ENCODE measurements around the gene TEDC1.

TEDC1 gene

DNA sequence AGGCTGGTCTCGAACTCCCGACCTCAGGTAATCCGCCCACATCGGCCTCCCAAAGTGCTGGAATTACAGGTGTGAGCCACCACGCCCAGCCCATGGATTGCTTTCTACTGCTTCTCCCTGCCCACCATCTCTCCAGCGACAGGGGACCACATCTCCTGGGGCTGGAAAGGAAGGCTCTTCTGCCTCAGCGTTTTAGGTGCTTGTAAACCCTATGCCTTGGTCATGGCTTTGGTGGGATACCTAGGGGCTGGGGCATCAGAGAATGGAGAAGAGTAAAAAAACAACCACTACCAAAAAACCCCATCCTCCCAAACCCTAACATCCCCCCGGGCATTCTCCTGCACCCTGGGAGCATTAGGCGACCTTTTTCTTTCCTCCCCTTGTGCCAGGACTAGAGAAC lies 34.3 kb downstream of the TEDC1 start:
- Histone ChIP-seq H3K9ac (ENCODE audit: low read depth, low read length) (no peak overlapping the region), H3K4me1 (ENCODE audit: insufficient read depth, low read length) (no peaks in the 10 kb centered on the region; the same call in 1 of the 2 replicates), H3K36me3 (ENCODE audit: insufficient read depth, low read length) (no peaks in the 10 kb centered on the region), H3K9me3 (ENCODE audit: control insufficient read depth, insufficient read depth, low read length) (no peaks in the 10 kb centered on the region)

DNA sequence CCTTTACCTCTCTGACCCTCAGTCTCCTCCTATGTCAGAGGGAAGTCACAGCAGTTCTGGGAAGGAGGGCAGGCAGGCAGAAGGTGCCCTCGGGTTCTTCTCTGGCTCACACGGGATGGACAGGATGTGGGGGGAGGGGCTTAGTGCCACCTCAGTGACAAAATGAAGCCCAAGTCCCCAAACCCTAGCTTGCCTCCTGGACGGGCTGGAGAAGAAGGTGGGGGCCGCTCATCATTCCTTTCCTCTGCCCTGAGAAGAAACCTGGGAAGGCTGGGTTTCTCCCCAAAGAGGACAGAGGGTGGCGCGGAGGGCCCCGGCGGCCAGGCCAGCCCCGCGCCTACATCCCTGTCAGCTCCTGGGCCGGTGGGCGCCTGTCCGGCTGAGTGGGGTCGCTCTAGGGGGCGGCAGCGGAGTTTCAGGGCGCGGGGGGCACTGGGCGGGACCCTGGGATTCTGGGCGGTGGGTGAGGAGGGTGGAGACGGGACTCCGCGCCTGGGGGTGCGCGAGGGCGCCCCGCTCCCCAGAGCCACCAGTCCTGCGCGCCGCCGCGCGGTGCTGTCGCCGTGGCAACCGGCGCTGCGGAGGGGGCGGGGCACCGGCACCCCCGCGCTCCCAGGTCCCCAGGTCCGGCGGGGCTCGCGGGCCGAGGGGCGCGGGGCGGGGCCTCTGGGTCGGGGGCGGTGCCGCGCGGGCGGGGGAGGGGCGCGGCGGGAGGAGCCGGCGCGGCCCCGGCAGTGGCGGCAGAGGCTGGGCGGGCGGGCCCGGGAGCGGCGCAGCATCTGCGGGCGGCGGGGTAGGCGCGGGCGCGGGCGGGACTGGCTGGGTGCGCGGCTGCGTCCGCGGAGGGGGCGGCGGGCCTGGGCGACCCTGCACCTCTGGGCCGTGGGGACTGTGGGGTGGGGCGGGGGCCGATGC lies 35.1 kb downstream of the TEDC1 start, which contains the start of gene TMEM121:
Gene TMEM121 (plus strand): TSS at position 723 of the 915 bp plus-strand sequence. CDS start 2,252 bp downstream, outside the sequence.
- Histone ChIP-seq H3K9ac (ENCODE audit: low read depth, low read length) (peak within 1 kb of the TSS; percentile 45; the same call in 1 of the 2 replicates), H3K36me3 (ENCODE audit: insufficient read depth, low read length) (no peaks in the 10 kb centered on the region), H3K9me3 (ENCODE audit: control insufficient read depth, insufficient read depth, low read length) (no peaks in the 10 kb centered on the region), H3K4me1 (ENCODE audit: insufficient read depth, low read length) (no peaks in the 10 kb centered on the region; the same call in 1 of the 2 replicates)

DNA sequence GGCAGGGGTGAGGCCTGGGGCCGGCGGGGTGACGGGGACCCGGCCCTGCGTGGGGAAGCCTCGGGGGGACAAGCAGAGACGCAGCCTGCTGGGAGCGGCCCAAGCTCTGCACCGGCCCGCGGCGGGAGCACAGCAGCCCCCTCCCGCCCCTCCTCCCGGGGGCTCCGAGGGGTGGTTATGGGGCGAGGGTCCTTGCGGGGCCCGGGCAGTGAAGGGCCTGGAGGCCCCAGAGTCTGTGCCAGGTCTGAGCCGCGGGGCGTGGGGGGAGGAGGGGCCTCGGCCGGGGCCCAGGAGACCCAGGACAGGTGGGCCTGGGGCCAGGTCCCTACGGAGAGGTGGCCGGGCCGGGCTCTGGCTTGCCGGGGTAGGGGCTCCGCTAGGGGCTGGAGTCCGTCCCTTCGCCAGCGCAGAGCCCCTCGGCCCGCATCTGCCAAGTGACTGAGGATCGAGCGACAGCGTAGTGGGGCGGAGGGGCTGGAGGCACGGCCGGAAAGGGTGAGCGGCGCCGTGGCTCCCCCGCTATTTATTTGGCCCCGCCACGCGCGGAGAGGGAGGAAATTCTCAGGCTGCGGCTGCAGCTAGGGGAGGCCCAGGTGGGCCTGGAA lies 35.8 kb downstream of the TEDC1 start:
- no peaks in the 10 kb centered on the region; the same call in 1 of the 2 replicates for H3K4me1 ChIP-seq (ENCODE audit: insufficient read depth, low read length)
- no peaks in the 10 kb centered on the region for H3K36me3 ChIP-seq (ENCODE audit: insufficient read depth, low read length)
- peak overlapping the region; percentile 45; the same call in 1 of the 2 replicates for H3K9ac ChIP-seq (ENCODE audit: low read depth, low read length)
- H3K9me3 ChIP-seq (ENCODE audit: control insufficient read depth, insufficient read depth, low read length): no peaks in the 10 kb centered on the region

DNA sequence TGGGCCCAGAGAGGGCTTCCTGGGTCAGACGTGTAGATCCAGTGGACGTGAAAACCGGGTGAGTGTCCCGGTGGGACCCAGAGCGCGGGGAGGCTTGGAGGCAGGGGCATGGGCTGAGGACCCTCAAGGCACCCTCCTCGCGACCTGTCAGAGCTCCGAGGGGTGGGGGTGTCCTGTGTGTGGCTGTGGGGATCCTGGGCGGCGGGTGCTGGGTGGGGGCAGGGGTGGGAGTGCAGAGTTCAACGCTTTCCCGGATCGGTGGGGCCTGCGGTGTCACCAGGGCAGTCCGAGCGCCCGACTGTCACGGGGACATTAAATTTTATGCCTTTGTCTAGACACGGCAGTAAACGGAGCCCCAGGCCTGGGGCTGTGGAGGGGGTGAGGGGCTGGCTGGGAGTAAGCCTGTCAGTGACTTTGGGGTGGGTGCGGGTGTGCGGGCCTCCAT lies 36.4 kb downstream of the TEDC1 start:
- Histone ChIP-seq H3K9me3 (ENCODE audit: control insufficient read depth, insufficient read depth, low read length) (no peaks in the 10 kb centered on the region), H3K9ac (ENCODE audit: low read depth, low read length) (peak overlapping the region; percentile 63; the same call in 1 of the 2 replicates), H3K36me3 (ENCODE audit: insufficient read depth, low read length) (no peaks in the 10 kb centered on the region), H3K4me1 (ENCODE audit: insufficient read depth, low read length) (no peaks in the 10 kb centered on the region; the same call in 1 of the 2 replicates)

DNA sequence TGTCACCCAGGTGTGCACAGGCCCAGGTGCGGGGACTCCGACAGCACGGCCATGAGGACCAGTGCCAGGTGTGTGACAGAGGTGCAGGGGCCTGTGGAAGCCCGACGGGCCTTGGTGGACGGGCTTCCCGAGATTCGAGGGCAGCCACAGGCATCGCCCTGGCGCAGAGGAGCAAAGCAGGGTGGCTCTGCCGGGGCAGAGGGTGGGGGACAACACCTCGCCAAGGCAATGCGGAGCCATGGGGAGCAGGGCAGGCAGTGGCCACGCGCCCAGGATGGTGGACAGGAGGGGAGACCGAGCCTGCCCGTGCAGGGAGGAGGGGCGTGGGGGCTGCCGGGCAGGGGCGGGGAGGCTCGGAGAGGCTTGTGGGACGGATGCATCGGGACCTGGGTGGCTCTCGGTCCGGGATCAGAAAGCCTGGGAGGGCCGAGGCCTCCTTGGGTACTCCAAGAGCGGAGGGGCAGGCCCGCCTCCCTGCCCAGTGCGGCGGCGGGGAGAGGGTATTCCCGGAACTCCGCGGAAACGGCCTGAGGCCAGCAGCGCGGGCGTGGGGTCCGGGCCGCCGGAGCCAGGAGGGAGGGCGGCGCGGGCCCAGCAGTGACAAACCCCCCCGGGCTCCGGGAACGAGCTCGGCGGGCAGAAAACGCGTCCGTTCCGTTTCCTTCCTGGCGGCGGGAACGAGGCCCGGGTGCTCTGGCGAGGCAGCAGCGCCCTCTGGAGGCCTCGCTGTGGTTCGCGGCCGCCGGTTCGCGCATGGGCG lies 37.0 kb downstream of the TEDC1 start:
- H3K9ac ChIP-seq (ENCODE audit: low read depth, low read length): peak overlapping the region; percentile 63; the same call in 1 of the 2 replicates
- H3K9me3 ChIP-seq (ENCODE audit: control insufficient read depth, insufficient read depth, low read length): no peaks in the 10 kb centered on the region
- H3K4me1 ChIP-seq (ENCODE audit: insufficient read depth, low read length): no peaks in the 10 kb centered on the region; the same call in 1 of the 2 replicates
- no peaks in the 10 kb centered on the region for H3K36me3 ChIP-seq (ENCODE audit: insufficient read depth, low read length)

DNA sequence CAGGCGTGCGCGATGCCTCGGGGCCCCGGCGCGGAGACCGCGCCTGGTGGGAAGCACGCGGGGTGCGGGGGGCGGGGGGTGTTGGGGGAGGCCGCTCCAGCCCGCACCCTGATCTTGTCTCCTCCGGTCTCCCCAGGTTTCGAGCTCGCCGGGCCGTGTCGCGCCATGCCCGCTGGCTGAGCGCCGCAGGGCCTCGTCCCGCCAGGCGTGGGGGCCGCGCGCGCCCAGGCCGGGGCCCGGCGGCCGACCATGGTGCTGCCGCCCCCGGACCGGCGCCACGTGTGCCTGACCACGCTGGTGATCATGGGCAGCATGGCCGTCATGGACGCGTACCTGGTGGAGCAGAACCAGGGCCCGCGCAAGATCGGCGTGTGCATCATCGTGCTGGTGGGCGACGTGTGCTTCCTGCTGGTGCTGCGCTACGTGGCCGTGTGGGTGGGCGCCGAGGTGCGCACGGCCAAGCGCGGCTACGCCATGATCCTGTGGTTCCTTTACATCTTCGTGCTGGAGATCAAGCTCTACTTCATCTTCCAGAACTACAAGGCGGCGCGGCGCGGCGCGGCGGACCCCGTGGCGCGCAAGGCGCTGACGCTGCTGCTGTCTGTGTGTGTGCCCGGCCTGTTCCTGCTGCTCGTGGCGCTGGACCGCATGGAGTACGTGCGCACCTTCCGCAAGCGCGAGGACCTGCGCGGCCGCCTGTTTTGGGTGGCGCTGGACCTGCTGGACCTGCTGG lies 37.7 kb downstream of the TEDC1 start:
- no peaks in the 10 kb centered on the region; the same call in 1 of the 2 replicates for H3K4me1 ChIP-seq (ENCODE audit: insufficient read depth, low read length)

DNA sequence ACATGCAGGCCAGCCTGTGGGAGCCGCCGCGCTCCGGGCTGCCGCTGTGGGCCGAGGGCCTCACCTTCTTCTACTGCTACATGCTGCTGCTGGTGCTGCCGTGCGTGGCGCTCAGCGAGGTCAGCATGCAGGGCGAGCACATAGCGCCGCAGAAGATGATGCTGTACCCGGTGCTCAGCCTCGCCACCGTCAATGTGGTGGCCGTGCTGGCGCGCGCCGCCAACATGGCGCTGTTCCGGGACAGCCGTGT lies 38.2 kb downstream of the TEDC1 start:
- no peak overlapping the region for H3K9ac ChIP-seq (ENCODE audit: low read depth, low read length)
- no peaks in the 10 kb centered on the region; the same call in 1 of the 2 replicates for H3K4me1 ChIP-seq (ENCODE audit: insufficient read depth, low read length)
- H3K36me3 ChIP-seq (ENCODE audit: insufficient read depth, low read length): no peaks in the 10 kb centered on the region
- no peaks in the 10 kb centered on the region for H3K9me3 ChIP-seq (ENCODE audit: control insufficient read depth, insufficient read depth, low read length)

More for the DNA sequence above, 37.7 kb downstream of the TEDC1 start:
- Histone ChIP-seq H3K36me3 (ENCODE audit: insufficient read depth, low read length) (no peaks in the 10 kb centered on the region), H3K9ac (ENCODE audit: low read depth, low read length) (no peak overlapping the region; the same call in 1 of the 2 replicates), H3K9me3 (ENCODE audit: control insufficient read depth, insufficient read depth, low read length) (no peaks in the 10 kb centered on the region)

DNA sequence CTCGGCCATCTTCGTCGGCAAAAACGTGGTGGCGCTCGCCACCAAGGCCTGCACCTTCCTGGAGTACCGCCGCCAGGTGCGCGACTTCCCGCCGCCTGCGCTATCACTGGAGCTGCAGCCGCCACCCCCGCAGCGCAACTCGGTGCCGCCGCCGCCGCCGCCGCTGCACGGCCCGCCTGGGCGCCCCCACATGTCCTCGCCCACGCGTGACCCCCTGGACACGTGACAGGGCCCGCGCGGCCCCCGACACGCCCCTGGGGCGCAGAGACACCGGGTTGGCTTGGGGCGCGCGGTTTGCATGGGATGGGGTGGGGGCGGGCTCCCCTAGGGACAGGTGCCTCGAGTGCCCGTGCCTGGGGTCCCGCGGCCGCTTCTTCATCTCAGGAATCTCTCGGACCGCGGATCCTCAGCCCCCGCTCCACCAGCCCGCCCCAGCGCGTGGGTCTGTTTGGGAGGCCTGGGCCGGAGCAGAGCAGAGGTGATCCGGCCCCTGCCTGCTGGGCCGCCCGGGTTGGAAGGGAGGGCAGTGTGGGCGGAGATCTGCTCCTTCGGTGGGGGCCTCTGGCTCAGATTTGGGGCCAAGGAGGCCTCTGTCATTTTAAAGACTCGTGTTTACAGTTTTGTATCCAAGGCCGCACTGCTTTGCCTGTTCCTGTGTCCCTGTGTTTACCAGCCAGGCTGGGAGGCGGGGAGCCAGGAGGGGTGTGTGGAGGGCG lies 38.7 kb downstream of the TEDC1 start:
- no peaks in the 10 kb centered on the region for H3K9me3 ChIP-seq (ENCODE audit: control insufficient read depth, insufficient read depth, low read length)
- H3K36me3 ChIP-seq (ENCODE audit: insufficient read depth, low read length): no peaks in the 10 kb centered on the region
- H3K9ac ChIP-seq (ENCODE audit: low read depth, low read length): no peak overlapping the region
- H3K4me1 ChIP-seq (ENCODE audit: insufficient read depth, low read length): no peaks in the 10 kb centered on the region; the same call in 1 of the 2 replicates

DNA sequence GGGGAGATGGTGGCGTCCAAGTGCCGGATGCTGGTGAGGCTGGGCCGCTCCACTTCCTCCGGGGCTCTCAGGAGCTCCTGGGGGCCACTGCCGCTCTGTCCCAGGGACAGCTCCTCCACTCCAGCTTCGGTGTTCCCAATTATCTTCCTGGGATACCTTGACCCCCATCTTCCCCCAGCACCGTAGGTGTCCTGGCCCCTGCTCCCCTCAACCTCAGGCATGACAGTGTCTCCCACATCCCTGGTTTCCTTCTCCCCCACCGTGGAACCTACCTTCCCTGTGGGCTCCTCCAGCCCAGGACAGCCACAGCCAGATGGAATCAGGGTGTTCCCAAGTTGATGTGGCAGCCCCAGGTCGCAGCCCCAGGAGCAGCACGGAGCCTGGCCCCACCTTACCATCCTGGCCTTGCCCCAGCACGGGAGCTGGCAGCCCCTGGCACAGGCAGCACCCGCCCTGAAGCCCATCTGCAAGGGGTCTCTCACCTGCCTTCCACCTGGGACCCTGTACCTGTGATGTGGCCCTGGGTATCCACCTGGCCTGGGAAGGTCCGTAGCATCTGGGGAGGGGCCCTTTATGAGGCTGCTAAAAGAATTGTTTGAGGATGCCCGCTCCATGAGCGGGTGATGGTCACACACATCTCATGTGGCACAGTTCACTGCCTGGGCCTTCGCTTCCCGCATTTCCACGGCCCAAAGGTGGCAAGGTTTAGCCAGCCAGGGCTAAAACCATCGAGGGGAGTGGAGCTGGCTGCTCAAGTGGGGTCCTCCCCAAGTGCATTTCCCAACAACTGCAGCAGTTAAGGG lies 39.4 kb downstream of the TEDC1 start:
- no peaks in the 10 kb centered on the region for H3K36me3 ChIP-seq (ENCODE audit: insufficient read depth, low read length)
- no peaks in the 10 kb centered on the region; the same call in 1 of the 2 replicates for H3K4me1 ChIP-seq (ENCODE audit: insufficient read depth, low read length)
- H3K9me3 ChIP-seq (ENCODE audit: control insufficient read depth, insufficient read depth, low read length): no peaks in the 10 kb centered on the region
- H3K9ac ChIP-seq (ENCODE audit: low read depth, low read length): no peak overlapping the region

DNA sequence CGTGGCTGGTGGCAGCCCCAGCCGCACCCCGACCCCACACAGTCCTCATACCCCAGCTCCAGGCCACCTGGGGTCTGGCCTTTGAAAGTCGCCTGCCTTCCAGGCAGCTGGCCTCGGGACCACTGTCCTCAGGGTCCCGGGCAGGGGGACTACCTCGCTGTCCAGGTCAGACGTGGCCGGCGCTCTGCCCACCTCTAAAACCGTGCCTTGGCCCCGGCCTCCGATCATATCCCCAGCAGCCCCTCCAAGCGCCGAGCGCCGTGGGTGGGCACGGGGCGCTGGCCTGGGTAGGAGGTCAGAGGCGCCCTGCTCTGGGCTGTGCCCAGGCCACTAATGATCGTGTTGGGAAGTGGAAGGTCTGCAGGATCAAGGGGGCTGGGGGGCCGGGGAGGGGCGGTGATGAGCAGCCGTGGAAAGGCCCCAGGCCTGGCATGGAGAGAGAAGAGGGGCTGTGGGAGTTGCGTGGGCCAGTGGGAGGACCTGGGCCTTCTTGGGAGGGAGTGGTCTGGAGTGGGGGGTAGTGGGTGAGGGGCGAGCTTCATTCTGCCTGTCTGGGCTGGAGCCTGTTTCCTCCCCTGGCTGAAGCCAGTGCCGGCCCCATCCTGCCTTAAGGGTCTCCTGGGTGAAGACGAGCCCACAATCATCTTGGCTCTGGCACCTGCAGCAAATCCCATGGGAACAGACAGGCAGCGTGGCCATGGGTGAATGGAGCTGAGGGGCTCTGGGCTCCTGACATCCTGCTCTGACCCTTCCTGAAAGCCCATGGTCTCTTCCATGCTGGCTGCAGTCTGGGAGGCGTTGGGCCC lies 40.2 kb downstream of the TEDC1 start:
- H3K36me3 ChIP-seq (ENCODE audit: insufficient read depth, low read length): no peaks in the 10 kb centered on the region
- H3K9ac ChIP-seq (ENCODE audit: low read depth, low read length): no peak overlapping the region
- no peaks in the 10 kb centered on the region for H3K9me3 ChIP-seq (ENCODE audit: control insufficient read depth, insufficient read depth, low read length)
- no peaks in the 10 kb centered on the region for H3K4me1 ChIP-seq (ENCODE audit: insufficient read depth, low read length)

DNA sequence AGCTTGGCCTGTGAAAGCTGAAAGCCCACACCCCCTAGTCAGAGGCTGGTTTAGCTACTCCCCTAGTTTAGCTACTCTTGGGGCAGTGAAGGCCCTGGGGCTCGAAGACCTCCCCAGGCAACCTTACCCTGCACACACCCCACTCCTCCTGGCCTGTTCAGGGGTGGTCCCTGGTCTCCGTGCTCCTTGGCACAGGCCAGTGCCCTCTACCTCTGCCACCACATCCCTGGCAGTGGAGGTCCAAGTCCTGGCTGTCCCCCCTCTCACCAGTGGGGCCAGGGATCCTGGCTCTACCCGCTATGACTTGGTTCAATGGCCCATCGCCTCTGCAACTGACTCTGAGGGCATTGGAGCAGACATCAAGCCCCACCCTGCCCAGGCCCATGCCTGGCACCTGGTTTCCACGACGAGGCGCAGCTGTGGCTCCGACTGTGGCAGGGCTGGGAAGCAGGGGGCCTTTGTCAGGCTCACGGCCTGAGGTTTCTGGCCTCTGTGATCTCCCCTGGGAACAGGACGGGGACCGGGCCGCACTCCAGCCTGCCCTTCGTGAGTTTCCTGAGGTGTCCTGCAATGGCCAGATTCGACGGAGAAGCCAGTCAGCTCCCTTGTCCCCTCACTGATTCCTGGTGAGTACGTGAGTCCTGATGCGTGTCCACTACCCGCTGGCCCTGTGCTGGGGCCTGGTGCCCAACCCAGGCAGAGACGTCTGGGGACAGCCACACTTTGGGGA lies 41.0 kb downstream of the TEDC1 start:
- H3K9ac ChIP-seq (ENCODE audit: low read depth, low read length): no peak overlapping the region
- no peaks in the 10 kb centered on the region for H3K4me1 ChIP-seq (ENCODE audit: insufficient read depth, low read length)
- H3K36me3 ChIP-seq (ENCODE audit: insufficient read depth, low read length): no peaks in the 10 kb centered on the region
- no peaks in the 10 kb centered on the region for H3K9me3 ChIP-seq (ENCODE audit: control insufficient read depth, insufficient read depth, low read length)

DNA sequence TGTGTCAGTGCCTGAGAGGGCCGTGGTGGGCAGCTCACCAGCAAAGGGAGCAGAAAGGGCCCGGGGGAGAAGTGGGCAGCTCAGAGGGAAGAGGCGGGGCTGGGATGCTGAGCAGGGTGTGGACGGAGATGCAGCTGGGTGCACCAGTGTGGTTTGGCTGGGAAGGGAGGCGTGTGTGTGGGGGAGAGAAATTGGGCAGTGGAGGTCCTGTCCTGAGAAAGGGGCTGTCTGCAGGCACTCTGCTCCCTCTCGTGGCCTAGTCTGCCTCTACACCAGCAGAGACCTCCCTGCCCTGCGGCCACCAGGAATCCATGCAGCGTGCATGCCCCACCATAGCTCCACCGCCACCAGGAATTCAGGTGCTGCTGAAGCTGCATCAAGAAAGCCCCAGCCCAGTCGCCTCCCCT lies 41.7 kb downstream of the TEDC1 start:
- H3K9me3 ChIP-seq (ENCODE audit: control insufficient read depth, insufficient read depth, low read length): no peaks in the 10 kb centered on the region
- H3K36me3 ChIP-seq (ENCODE audit: insufficient read depth, low read length): no peaks in the 10 kb centered on the region
- H3K9ac ChIP-seq (ENCODE audit: low read depth, low read length): no peak overlapping the region
- no peaks in the 10 kb centered on the region for H3K4me1 ChIP-seq (ENCODE audit: insufficient read depth, low read length)

Data from ES-I3 (cell line).